IPS-NIHi7 (cell line): ENCODE measurements around the gene THOC3.
A peak's percentile ranks its signal among the peaks of the same experiment; 100 is the strongest.
"Not testable (repeated sequence)": the region's sequence is repeated elsewhere in the genome, so short reads cannot be mapped to it uniquely, and the experiment has no call there.

Source experiments
- DNase-seq: peaks from one replicate; pipeline ENCODE4 v3.0.0; 2012; ENCODE audit warnings: mixed read lengths; ENCODE audit errors: extremely low spot score

Gene THOC3

GRCh38 chr5:175967471-175968372, at the start of gene THOC3:
TSS of gene THOC3 (minus strand) at chr5:175968315. CDS start at chr5:175968208, 107 bp downstream.
- DNase-seq: not testable (repeated sequence)

- DNase-seq: not testable (repeated sequence)
Measured at GRCh38 chr5:176017324-176017723, 49.2 kb upstream of the THOC3 start.

- DNase-seq: not testable (repeated sequence)
Measured at GRCh38 chr5:176014360-176014759, 46.2 kb upstream of the THOC3 start.

GRCh38 chr5:176011088-176011487, 43.0 kb upstream of the THOC3 start:
- peak; percentile 5 for DNase-seq

GRCh38 chr5:176010202-176010601, 42.1 kb upstream of the THOC3 start:
- DNase-seq: peak; percentile 1

GRCh38 chr5:176007220-176007619, 39.1 kb upstream of the THOC3 start:
- not testable (repeated sequence) for DNase-seq

GRCh38 chr5:176006819-176007218, 38.7 kb upstream of the THOC3 start:
- not testable (repeated sequence) for DNase-seq

- DNase-seq: not testable (repeated sequence)
Measured at GRCh38 chr5:175997979-175998378, 29.9 kb upstream of the THOC3 start.

GRCh38 chr5:175997495-175997894, 29.4 kb upstream of the THOC3 start:
- not testable (repeated sequence) for DNase-seq

GRCh38 chr5:175996791-175997190, 28.7 kb upstream of the THOC3 start:
- DNase-seq: not testable (repeated sequence)

GRCh38 chr5:175995506-175995905, 27.4 kb upstream of the THOC3 start:
- not testable (repeated sequence) for DNase-seq

GRCh38 chr5:175979371-175979995, 11.4 kb upstream of the THOC3 start:
- not testable (repeated sequence) for DNase-seq

- not testable (repeated sequence) for DNase-seq
Measured at GRCh38 chr5:175968381-175968780, 266 bp upstream of the THOC3 start.

- not testable (repeated sequence) for DNase-seq
Measured at GRCh38 chr5:175962329-175962728, 5.8 kb downstream of the THOC3 start.

GRCh38 chr5:175960228-175960627, 7.9 kb downstream of the THOC3 start:
- not testable (repeated sequence) for DNase-seq

- DNase-seq: not testable (repeated sequence)
Measured at GRCh38 chr5:175958515-175958914, 9.6 kb downstream of the THOC3 start.

- not testable (repeated sequence) for DNase-seq
Measured at GRCh38 chr5:175954107-175954506, 14.0 kb downstream of the THOC3 start.

- not testable (repeated sequence) for DNase-seq
Measured at GRCh38 chr5:175952810-175953209, 15.3 kb downstream of the THOC3 start.

GRCh38 chr5:175951339-175951969, 16.7 kb downstream of the THOC3 start:
- not testable (repeated sequence) for DNase-seq

- DNase-seq: not testable (repeated sequence)
Measured at GRCh38 chr5:175948329-175949108, 19.6 kb downstream of the THOC3 start.

GRCh38 chr5:175943253-175943652, 24.9 kb downstream of the THOC3 start:
- not testable (repeated sequence) for DNase-seq
